Measurements from ENCODE around the gene NELL1. TPM values are rescaled to one million over a fixed set of nuclear protein-coding genes. Genes with fewer than 3 reads are reported as not detected.

The NELL1 gene
- total RNA-seq, 1 donor from 2014 or later: 0.45 TPM

- H3K36me3 ChIP-seq (ENCODE audit: insufficient read depth, low read length): no peaks in the 10 kb centered on the region
- FAIRE-seq: no peak
- no peak overlapping the region for H3K27ac Mint-ChIP-seq (ENCODE audit: unreplicated experiment)
- H3K4me2 ChIP-seq (ENCODE audit: low read length): no peak overlapping the region
- H3K4me1 ChIP-seq (ENCODE audit: insufficient read depth, low read length): no peaks in the 10 kb centered on the region
- no peaks in the 10 kb centered on the region for H3K9me3 Mint-ChIP-seq (ENCODE audit: unreplicated experiment)
- H3K4me3 ChIP-seq (ENCODE audit: insufficient read depth, low read depth, low read length): no peak overlapping the region
- no peaks in the 10 kb centered on the region for H3K36me3 Mint-ChIP-seq (ENCODE audit: low read depth, unreplicated experiment)
- H4K20me1 ChIP-seq (ENCODE audit: insufficient read depth, low read length): no peaks in the 10 kb centered on the region
- no peak for TF ChIP-seq CTCF (IDR thresholded peaks at IDR 0.05; ENCODE audit: insufficient read depth, low read depth, low read length)
- no peak for TF ChIP-seq EZH2 (IDR thresholded peaks at IDR 0.05; ENCODE audit: insufficient read depth, low read length)
- no peaks in the 10 kb centered on the region for H3K4me1 Mint-ChIP-seq (ENCODE audit: low read depth, unreplicated experiment)
- H2AFZ ChIP-seq (ENCODE audit: low read depth, low read length): no peak overlapping the region
- no peak overlapping the region for H3K27ac ChIP-seq (ENCODE audit: low read depth, low read length)
- H3K9ac ChIP-seq (ENCODE audit: low read length): no peak overlapping the region
- H3K79me2 ChIP-seq (ENCODE audit: insufficient read depth, low read length): no peaks in the 10 kb centered on the region
- no peak overlapping the region for H3K4me3 Mint-ChIP-seq (ENCODE audit: unreplicated experiment)
- DNase-seq (ENCODE audit: low read depth): no peak
- no peaks in the 10 kb centered on the region for H3K27me3 ChIP-seq (ENCODE audit: insufficient read depth, low read length)
- no peaks in the 10 kb centered on the region for H3K27me3 Mint-ChIP-seq (ENCODE audit: low read depth, unreplicated experiment)
- H3K9me3 ChIP-seq (ENCODE audit: insufficient read depth, low read depth, low read length): no peaks in the 10 kb centered on the region
These were observed 247.9 kb downstream of the NELL1 start for GRCh38 chr11:20917306-20917705.

- TF ChIP-seq CTCF (IDR thresholded peaks at IDR 0.05; ENCODE audit: insufficient read depth, low read depth, low read length) (no peak), EZH2 (IDR thresholded peaks at IDR 0.05; ENCODE audit: insufficient read depth, low read length) (no peak)
- no peak overlapping the region for H3K4me3 ChIP-seq (ENCODE audit: insufficient read depth, low read depth, low read length)
- peaks cover 3% of the 10 kb centered on the region for H3K9me3 ChIP-seq (ENCODE audit: insufficient read depth, low read depth, low read length)
- H3K27me3 ChIP-seq (ENCODE audit: insufficient read depth, low read length): no peaks in the 10 kb centered on the region
- H3K4me2 ChIP-seq (ENCODE audit: low read length): no peak overlapping the region
- no peaks in the 10 kb centered on the region for H3K36me3 Mint-ChIP-seq (ENCODE audit: low read depth, unreplicated experiment)
- no peak overlapping the region for H3K27ac Mint-ChIP-seq (ENCODE audit: unreplicated experiment)
- no peaks in the 10 kb centered on the region for H3K36me3 ChIP-seq (ENCODE audit: insufficient read depth, low read length)
- DNase-seq (ENCODE audit: low read depth) (no peak), FAIRE-seq (no peak)
- no peaks in the 10 kb centered on the region for H3K9me3 Mint-ChIP-seq (ENCODE audit: unreplicated experiment)
- no peaks in the 10 kb centered on the region for H3K4me1 Mint-ChIP-seq (ENCODE audit: low read depth, unreplicated experiment)
- H3K27me3 Mint-ChIP-seq (ENCODE audit: low read depth, unreplicated experiment): no peaks in the 10 kb centered on the region
- H2AFZ ChIP-seq (ENCODE audit: low read depth, low read length): no peak overlapping the region
- H4K20me1 ChIP-seq (ENCODE audit: insufficient read depth, low read length): no peaks in the 10 kb centered on the region
- H3K79me2 ChIP-seq (ENCODE audit: insufficient read depth, low read length): no peaks in the 10 kb centered on the region
- H3K27ac ChIP-seq (ENCODE audit: low read depth, low read length): no peak overlapping the region
- H3K4me1 ChIP-seq (ENCODE audit: insufficient read depth, low read length): no peaks in the 10 kb centered on the region
- no peak overlapping the region for H3K9ac ChIP-seq (ENCODE audit: low read length)
- no peak overlapping the region for H3K4me3 Mint-ChIP-seq (ENCODE audit: unreplicated experiment)
These were observed 257.6 kb downstream of the NELL1 start for GRCh38 chr11:20926799-20927540.

GRCh38 chr11:20931029-20931428, 261.6 kb downstream of the NELL1 start:
- no peak for FAIRE-seq

More at GRCh38 chr11:20931029-20931428, 261.6 kb downstream of the NELL1 start:
- Mint-ChIP-seq H3K9me3 (ENCODE audit: unreplicated experiment) (no peaks in the 10 kb centered on the region), H3K36me3 (ENCODE audit: low read depth, unreplicated experiment) (no peaks in the 10 kb centered on the region), H3K4me3 (ENCODE audit: unreplicated experiment) (no peak overlapping the region), H3K27me3 (ENCODE audit: low read depth, unreplicated experiment) (peaks cover 13% of the 10 kb centered on the region), H3K27ac (ENCODE audit: unreplicated experiment) (no peak overlapping the region), H3K4me1 (ENCODE audit: low read depth, unreplicated experiment) (no peaks in the 10 kb centered on the region)
- TF ChIP-seq EZH2 (IDR thresholded peaks at IDR 0.05; ENCODE audit: insufficient read depth, low read length) (no peak), CTCF (IDR thresholded peaks at IDR 0.05; ENCODE audit: insufficient read depth, low read depth, low read length) (no peak)
- Histone ChIP-seq H2AFZ (ENCODE audit: low read depth, low read length) (no peak overlapping the region), H3K4me2 (ENCODE audit: low read length) (no peak overlapping the region), H3K79me2 (ENCODE audit: insufficient read depth, low read length) (no peaks in the 10 kb centered on the region), H3K9me3 (ENCODE audit: insufficient read depth, low read depth, low read length) (peaks cover 3% of the 10 kb centered on the region), H3K27ac (ENCODE audit: low read depth, low read length) (no peak overlapping the region), H3K27me3 (ENCODE audit: insufficient read depth, low read length) (no peaks in the 10 kb centered on the region), H4K20me1 (ENCODE audit: insufficient read depth, low read length) (no peaks in the 10 kb centered on the region), H3K9ac (ENCODE audit: low read length) (no peak overlapping the region), H3K36me3 (ENCODE audit: insufficient read depth, low read length) (no peaks in the 10 kb centered on the region), H3K4me3 (ENCODE audit: insufficient read depth, low read depth, low read length) (no peak overlapping the region), H3K4me1 (ENCODE audit: insufficient read depth, low read length) (no peaks in the 10 kb centered on the region)
- no peak for DNase-seq (ENCODE audit: low read depth)

Measured in astrocyte (in vitro differentiated cells and primary cell).